Measurements from ENCODE around the gene CNTNAP2.
"Not testable (repeated sequence)": the region's sequence is repeated elsewhere in the genome, so short reads cannot be mapped to it uniquely, and the experiment has no call there.

Gene CNTNAP2

GRCh38 chr7:147524726-147525250 lies 1408.2 kb downstream of the CNTNAP2 start:
- no peak for DNase-seq

DNA sequence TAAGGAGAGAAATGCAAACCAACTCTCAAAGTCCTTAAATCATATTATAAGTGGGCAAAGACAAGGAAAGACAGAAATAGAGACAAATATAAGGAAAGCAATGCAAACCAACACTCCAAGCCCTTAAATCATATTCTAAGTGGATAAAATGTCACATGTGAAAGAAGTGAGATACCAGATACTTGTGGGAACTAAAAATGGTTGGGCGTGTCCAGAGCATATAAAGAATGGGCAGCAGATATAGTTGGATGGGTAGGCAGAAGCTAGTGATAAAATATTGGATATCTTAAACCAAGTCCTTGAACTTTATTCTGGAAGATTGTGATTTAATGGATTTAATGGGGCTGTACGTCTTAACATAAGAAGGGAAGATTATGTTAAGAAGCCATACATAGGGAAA lies 1408.7 kb downstream of the CNTNAP2 start:
- DNase-seq, result no peak

DNA sequence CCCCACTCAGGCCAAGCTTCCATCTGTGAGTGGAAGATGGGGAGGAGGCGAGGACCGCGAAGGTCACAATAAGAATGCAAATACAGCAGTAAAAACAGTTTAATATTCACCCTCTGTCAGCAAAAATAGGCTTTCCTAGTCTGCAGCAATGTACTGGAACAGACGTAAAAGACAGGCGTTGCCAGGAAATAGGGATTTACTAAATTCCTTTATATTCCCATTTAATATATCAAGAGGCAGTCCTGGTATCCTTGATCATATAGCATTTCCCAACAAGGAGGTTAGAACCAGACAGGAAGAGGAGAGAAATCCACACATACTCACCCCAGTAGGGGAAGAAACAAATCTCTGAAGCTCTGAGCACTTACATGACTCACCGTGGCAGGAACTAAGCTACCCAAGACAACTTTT lies 1419.1 kb downstream of the CNTNAP2 start:
- DNase-seq, result no peak

DNA sequence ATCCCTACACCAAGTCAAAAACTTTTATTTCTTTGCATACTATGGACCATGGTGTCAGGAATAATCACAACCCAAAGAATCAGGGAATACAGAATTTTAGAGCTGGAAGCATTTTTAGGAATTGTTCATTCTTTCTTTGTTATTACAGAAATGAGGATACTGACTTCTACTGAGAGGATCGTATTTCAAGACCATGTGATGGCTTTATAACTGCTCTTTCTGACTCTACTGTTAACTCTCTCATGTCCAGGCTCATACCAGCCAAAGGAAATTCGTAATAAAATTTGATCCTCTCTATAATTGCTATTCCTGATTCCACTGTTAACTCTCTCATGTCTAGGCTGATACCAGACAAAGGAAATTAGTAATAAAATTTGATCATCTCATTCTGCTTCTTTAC lies 1423.1 kb downstream of the CNTNAP2 start:
- no peak for DNase-seq

DNA sequence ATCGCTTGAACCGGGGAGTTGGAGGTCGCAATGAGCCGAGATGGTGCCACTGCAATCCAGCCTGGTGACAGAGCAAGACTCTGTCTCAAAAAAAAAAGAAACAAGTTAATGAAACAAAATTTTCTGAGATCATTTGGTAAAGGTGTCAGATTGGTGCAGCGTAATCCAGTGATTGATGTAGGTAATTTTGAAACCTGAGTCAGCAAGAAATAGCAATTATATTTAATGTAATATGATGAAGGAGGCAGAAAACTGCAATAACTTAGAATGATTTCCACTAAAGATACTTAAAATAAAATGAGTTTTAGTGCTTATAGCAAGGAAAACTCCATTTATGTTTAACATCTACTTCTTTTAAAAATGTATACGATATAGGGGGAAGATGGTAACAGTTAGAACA lies 1424.1 kb downstream of the CNTNAP2 start:
- no peak for DNase-seq

GRCh38 chr7:147541261-147541660 lies 1424.7 kb downstream of the CNTNAP2 start:
- no peak for DNase-seq

DNA sequence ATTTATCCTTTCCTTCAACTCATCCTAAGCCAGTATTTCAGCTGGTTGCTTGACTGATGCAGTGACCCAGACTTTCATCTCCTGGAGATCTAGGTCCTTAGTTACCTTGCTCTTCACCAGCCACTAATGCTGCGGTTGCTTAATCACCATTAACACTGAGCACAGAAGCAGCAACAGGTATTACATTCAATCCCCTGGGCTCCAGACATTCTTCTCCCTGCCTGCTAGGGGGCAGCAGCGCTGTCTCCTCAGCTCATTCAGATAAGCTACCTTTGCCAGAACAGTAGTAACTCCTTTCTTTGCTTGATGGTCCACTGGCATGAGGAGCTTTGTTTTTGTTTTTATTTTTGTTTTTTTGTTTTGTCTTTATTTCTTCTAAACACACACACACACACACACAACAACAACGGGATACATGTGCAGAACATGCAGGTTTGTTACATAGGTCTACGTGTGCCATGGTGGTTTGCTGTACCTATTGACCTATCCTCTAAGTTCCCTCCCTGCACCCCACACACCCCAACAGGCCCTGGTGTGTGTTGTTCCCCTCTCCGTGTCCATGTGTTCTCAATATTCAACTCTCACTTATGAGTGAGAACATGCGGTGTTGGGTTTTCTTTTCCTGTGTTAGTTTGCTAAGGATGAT lies 1430.8 kb downstream of the CNTNAP2 start:
- DNase-seq, result no peak

- no peak for DNase-seq
Measured at GRCh38 chr7:147556317-147556716, 1439.7 kb downstream of the CNTNAP2 start.

DNA sequence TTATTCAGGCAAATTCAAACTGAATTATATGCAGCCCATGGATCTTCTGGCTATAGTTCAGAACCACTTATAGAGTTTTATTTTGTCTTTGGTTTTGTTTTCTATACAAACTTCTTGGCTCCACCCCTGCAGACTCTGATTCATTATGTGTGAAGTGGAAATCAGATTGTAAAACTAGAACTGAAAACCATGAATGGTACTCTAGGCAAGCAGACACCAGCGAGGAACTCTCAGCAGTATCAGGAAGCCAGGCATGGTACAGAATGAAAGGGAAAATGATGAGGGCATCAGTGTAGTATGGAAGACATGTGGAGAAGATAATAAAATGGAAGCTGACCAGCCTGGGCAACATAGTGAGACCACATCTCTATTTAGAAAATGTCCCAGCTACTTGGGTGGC lies 1447.1 kb downstream of the CNTNAP2 start:
- no peak for DNase-seq

DNA sequence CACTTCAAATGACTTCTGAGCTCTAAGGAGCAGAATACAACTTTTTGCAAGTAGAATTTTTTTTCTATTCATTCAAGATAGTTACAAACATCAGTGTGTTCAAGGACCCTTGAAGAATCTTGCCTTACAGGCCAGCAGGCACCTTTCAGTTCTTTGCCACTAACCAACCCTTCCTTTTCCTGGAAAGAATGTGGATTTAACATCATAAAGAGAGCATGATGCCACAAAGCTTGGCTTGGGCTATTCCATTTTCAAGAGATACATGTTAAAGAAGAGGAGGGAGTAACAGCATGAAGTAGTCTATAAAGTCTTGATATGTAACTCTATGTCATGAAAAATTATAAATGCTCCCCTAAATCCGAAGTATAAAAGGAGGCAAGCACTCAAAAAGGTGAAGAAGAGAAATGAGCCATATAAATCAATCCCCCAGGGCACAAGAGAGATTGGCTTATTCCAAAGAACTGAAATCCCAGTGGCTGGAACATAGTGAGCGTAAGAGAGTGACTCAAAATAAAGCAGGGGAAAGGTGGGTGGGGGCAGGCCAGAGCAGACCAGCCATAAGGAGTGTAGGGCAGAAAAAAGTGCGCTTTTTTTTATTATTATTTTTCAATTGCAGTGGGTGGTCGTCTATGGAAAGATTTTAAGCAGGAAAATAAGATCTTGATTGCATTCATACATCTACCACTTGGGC lies 1448.3 kb downstream of the CNTNAP2 start:
- no peak for DNase-seq

DNA sequence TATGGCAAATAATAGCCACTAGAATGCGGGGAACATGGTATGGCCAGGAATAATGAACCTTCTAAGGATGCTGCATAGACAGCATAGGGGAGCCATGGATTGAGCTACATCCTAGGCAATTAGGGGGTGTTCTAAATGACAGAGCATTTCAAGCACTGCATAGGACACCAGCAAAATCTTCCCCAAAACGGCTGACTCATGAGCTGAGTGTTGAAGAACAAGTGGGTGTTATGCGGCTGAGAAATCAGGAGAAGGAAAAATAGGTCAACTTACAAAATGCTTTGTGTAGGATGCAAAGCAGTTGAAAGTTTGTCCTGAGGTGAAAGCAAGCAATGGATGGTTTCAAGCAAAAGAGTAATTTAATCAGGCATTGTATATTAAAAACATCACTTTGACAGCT lies 1450.4 kb downstream of the CNTNAP2 start:
- no peak for DNase-seq

GRCh38 chr7:147569116-147569913 lies 1452.7 kb downstream of the CNTNAP2 start:
- no peak for DNase-seq

DNA sequence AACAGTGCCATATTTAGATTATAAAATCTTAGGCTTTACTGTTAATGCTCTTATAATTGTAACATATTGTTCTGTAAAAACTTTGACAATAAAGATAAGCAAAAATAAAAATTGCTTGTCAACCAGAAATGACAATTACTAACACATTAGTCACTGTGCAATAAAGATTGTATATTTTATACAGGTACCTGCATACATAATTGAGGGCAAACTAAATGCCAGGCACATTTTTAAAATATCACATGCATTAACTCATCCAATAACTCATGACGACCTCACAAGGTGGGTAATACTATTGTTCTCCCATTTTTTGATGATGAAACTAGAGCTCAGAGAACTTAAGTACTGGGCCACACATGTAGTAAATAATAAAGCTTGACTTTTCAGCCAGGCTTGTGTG lies 1453.8 kb downstream of the CNTNAP2 start:
- DNase-seq, result no peak

DNA sequence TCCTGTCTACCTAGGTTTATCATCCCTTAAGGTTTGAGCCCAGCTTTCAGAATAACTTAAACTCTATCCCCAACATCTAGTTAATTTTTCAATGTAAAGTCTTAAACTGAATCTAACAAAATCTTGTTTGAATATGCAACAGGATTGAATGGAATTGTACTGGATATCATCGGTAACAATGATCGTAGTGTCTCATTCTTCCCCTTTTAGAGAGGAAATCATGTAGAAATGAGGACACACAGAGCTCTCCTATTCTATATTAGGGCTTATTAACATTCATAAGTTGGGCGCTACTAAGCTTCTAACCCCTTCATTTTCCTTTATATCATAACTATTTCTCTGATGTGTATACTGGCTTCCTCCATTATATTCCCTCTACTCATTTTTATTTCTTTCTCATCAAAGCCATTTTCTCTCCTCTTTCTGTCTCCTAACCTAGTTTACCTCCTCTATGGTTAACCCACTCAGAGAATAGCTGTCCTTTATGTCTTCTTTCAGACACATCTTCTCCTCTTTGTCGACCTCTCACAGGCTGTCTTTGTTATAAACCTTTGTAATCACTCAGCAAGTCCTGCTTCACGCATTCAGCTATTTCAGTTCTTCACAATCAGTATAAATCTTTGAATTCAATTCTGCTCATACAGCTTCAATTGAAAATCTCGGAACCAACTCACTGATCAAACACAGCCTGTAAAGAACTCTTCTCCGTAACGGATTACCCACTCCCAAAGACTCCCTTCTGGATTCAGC lies 1455.0 kb downstream of the CNTNAP2 start:
- DNase-seq, result no peak

- DNase-seq, result no peak
Measured at GRCh38 chr7:147578196-147578595, 1461.6 kb downstream of the CNTNAP2 start.

DNA sequence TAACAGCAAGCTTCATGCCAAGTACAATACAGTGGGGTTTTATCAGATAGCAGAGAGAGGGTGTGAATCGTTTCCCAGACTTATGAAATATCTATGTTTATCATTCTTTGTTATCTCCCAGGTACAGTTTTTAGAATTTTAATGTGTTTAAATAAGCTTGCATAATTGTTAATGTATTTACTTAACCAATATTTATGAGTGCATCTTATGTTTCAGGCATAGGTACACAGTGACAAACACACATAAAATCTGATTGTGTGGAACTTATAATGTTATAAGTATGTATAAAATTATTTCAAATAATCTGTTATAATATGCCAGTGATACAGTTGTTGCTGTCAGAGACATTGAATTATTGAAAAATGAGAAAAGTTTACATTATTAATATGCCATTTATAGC lies 1462.5 kb downstream of the CNTNAP2 start:
- no peak for DNase-seq

- DNase-seq, result no peak
Measured at GRCh38 chr7:147584771-147585193, 1468.2 kb downstream of the CNTNAP2 start.

DNA sequence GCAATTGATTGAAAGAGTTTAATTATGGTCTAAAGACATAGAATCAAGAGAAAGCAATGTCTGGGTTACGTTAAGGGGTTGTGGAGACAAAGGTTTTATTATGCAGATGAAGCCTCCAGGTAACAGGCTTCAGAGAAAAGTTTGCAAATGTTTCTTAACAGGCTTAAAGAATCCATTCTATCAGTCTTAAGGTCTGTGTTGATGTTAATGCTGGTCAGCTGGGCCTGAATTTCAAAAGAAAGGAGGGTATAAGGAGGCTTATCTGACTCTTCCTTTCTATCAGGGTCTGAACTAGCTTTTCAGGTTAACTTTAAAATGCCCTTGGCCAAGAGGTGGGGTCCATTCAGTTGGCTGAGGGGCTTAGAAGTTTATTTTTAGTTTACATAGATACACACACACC lies 1469.5 kb downstream of the CNTNAP2 start:
- no peak for DNase-seq

DNA sequence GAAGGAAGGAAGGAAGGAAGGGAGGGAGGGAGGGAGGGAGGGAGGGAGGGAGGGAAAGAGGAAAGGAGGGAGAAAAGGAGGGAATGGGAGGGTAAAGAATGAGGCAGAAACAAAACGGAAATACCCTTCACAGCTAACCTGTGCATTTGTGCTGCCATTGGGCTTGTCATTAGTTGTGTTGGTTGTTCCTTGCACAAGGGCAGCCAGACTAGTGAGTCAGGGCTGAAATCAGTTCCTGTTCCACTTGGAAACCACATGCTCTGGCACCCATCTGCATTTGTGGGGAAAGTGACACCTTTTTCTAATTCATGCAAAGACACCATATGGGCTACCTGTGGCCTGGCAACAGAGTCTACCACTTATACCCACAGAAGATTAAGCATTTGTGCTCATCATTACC lies 1469.9 kb downstream of the CNTNAP2 start:
- no peak for DNase-seq

- DNase-seq, result no peak
Measured at GRCh38 chr7:147593271-147594057, 1476.9 kb downstream of the CNTNAP2 start.

- no peak for DNase-seq
Measured at GRCh38 chr7:147595042-147595441, 1478.4 kb downstream of the CNTNAP2 start.

DNA sequence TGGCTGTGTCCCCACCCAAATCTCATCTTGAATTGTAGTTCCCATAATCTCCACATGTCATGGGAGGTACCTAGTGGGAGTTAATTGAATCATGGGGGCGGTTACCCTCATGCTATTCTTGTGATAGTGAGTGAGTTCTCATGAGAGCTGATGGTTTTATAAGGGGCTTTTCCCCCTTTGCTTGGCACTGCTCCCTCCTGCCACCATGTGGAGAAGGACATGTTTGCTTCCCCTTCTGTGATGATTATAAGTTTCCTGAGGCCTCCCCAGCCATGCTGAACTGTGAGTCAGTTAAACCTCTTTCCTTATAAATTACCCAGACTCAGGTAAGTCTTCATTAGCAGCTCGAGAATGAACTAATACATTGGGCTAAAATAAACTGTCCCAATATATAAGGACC lies 1482.1 kb downstream of the CNTNAP2 start:
- DNase-seq, result not testable (repeated sequence)
